CD1c-positive myeloid dendritic cell (primary cell): ENCODE measurements around the gene CPTP.

ENCODE experiments used
- DNase-seq: peaks from one replicate; pipeline ENCODE4 v3.0.0-alpha.2; 2016; ENCODE audit errors: extremely low spot score

CPTP gene

GRCh38 chr1:1335792-1336248, 11.2 kb downstream of the CPTP start:
- DNase-seq = no peak

DNA sequence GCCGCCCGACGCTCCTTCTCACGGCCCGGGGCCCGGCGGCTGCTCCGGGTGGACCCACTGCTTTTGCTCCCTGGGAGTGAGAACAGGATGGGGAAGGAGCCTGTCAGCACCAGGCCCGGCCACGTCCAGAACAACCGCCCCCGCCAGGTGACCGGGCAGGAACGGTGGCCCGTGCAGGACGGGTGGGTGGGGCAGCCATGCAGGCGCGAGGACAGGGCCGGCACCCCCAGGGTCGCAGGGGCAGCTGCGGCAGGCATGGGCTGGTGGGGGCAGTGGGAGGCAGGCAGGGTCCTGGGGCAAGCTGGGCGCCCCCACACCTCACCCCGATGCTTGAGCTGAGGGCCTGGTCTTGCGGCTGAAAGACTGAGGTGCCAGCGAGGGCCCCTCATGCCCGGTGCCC, 11.8 kb downstream of the CPTP start:
- DNase-seq = no peak

DNA sequence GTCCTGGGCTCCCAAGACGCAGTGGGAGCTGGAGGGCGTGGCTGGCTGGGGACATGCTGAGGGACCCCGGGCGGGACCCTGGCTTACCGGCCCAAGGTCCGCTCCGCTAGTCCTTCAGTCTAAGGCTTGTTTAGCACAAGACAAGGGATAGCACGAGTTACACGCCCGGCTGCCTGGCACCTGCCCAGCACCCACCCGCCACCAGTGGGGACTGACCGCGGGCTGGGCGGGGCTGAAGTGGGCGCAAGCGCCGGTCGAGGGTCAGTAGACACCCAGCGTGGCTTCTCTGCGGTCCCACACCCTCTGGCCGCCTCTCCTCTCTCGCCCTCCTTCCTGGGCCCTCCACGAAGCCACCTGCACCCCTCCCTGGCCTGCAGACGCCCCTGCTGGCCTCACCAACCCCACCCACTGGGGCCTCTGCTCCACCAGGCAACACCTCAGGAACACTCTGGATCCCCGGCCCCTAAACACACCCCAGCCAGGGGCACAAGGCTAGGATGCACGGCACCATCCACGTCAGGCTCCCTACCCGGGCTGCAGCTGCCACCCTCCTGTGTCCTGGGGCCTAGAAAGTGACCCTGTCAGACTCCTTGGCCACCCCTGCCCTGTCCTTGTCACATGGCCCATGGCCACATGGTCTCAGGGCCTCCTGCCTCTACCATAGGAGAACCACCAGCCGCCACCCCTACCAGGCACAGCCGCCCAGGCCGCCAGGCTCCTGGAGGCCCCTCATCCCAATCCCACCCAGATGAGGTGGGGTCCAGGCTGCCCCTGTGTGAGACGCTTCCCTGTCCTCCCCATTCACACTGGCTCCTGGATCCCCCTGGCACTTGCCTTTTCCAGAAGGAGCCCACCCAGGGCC, 12.6 kb downstream of the CPTP start:
- no peak for DNase-seq

- DNase-seq = no peak
These were observed 13.2 kb downstream of the CPTP start for GRCh38 chr1:1337793-1338147.

- DNase-seq = no peak
These were observed 13.7 kb downstream of the CPTP start for GRCh38 chr1:1338278-1338677.

- no peak for DNase-seq
These were observed 15.6 kb downstream of the CPTP start for GRCh38 chr1:1340185-1340584.

- DNase-seq = no peak
These were observed 16.4 kb downstream of the CPTP start for GRCh38 chr1:1340791-1341548.

DNA sequence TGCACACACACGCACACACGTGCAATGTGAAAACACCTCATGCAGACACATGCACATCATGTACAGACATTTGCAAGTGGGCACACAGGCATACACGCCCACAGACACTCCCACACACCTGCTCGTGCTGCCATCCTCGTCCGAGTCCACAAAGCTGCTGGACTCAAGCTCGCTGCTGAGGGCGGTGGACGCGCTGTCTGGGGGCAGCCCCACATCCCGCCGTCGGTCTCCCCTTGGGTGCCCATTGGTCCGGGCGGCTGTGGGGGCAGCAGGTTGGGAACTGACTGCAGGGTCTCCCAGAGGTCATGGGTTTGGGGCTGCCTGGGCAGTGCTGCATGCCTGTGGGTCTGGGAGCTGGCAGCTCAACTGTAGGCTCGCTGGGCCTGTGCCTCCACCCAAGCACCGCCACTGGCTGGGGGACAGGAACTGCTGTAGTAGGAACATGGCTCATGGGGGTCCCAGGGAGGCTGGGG, 17.0 kb downstream of the CPTP start:
- no peak for DNase-seq

GRCh38 chr1:1342061-1342562, 17.5 kb downstream of the CPTP start:
- DNase-seq = no peak

GRCh38 chr1:1342584-1343115, 18.0 kb downstream of the CPTP start:
- no peak for DNase-seq

- DNase-seq = no peak
These were observed 19.3 kb downstream of the CPTP start for GRCh38 chr1:1343811-1344421.

DNA sequence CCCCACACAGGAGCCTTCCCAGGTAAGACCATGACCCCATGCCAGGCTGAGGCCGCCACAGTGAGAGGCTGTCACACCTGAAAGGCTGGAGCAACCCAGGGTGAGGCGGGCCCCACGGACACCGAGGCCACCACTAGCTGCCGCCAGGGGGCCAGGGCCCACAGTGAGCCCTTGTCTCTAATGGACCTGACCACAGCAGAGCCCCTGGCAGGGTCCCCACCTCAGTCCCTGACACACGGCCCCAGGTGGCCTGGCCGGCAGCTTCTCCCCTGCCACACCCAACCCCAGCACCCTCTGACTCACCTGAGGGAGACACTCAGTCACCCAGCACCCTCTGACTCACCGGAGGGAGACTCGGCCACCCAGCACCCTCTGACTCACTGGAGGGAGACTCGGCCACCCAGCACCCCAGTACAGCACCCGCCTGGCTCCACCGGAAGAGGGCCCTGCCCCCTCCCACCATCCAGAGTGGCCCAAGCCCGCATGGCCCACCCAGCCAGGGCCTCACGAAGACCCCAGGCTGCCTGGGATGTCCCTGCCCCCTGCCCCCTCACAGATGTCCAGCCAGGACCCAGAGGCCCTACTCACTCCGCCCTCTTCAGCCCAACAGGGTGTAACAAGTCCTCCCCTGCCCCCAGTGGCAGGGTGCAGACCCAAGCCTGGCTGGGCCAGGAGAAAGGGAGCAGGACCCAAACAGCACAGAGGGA, 20.2 kb downstream of the CPTP start:
- no peak for DNase-seq

DNA sequence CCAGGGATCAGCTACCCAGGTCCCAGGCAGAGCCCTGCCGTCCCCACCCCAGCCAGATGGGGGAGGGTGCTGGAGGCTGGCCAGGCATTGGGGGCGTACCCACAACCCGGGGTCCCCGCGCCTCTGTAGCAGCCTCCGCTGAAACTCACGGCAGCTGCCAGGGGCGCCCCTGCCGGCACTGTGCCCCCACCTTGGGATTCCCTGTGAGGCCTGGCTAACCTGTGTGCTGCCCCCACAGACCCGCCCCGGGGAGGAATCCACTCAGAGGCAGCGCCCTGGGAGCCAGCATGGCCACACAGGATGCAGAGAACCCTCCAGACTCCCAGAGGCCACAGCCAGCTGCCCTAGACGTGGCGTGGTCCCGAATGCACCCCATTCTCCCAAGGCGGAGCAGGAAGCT, 20.8 kb downstream of the CPTP start:
- DNase-seq = no peak

GRCh38 chr1:1345860-1346500, 21.4 kb downstream of the CPTP start:
- DNase-seq = no peak

GRCh38 chr1:1346501-1346890, 21.9 kb downstream of the CPTP start:
- no peak for DNase-seq

- no peak for DNase-seq
These were observed 22.5 kb downstream of the CPTP start for GRCh38 chr1:1347026-1347595.

DNA sequence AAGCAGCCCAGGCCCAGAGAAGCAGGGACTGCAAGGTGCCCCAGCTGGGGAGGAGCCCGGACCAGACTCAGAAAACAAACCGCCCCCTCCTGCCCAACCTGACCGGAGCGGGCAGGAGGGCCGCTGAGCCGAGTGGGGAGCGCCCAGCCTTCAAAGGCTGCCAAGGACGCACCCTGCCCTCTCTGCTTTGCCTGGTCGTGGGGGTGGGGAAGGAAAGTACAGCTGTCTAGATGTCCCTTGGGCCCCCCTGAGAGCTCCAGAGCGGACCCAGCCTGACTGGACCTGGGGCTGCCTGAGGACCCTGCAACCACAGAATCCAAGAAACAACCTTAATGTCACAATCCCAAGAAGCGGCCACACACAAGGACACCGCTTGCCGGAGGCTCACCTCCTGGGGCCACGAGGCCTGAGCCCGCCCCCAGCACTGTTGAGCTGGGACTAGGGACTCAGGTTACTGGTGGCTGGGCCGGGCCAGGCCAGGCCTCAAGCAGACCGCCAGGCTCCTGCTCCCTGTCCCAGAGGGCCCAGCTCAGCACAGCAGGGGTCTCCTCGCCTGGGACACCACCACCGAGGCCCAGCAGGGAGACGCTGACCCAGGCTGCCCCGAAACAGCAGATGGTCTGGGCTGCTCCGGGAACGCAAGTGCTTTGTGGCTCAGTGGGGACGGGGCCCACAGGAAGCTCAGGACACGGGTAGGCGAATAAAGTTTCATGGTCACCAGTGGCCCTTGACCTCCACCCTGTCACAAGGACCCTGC, 23.2 kb downstream of the CPTP start:
- no peak for DNase-seq

- DNase-seq = no peak
These were observed 24.0 kb downstream of the CPTP start for GRCh38 chr1:1348420-1349255.
